HG03108 (cell line): ENCODE data around the gene RPA1.
"Not testable (repeated sequence)": the region's sequence is repeated elsewhere in the genome, so short reads cannot be mapped to it uniquely, and the experiment has no call there.

ENCODE experiments used
- ATAC-seq: cut with Tn5 transposase; IDR thresholded peaks from one replicate; pipeline ENCODE4 v1.9.1; 2021; ENCODE audit warnings: moderate library complexity; ENCODE audit not compliant: unreplicated experiment

Gene RPA1

GRCh38 chr17:1810450-1811103, 19.2 kb upstream of the RPA1 start:
- no peak for ATAC-seq

DNA sequence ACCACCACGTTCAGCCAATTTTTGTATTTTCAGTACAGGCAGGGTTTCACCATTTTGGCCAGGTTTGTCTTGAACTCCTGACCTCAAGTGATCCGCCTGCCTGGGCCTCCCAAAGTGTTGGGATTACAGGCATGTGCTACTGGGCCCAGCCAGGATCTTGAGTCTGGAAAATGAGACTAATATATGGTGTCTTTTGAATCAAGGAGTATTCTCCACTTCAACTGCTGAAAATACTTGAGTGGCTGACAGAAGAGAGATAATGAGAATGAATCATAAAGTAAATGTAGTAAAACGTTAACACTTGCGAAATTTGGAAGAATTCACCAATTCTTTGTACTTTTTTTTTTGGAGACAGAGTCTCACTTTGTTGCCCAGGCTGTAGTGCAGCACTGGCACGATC, 16.7 kb upstream of the RPA1 start:
- ATAC-seq: no peak

- peak; percentile 64 for ATAC-seq
These were observed 9.1 kb upstream of the RPA1 start for GRCh38 chr17:1820528-1821252.

DNA sequence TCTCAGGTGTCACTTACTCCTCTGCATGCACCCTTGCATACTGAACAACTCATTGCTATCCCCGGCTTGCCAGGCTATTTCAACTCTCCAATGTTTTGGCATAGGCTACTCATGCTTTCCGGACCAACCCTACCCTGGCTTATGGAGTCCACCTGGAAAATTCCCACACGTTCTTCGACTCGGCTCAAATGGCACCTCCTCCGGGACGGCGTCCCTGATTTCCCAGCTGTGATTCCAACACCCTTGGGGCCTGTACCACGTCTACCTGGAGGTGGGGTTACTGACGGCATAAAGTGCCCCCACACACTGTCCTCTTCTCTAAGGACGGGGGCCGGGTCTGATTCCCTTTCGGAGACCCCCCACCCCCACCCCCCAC, 601 bp upstream of the RPA1 start:
- no peak for ATAC-seq

DNA sequence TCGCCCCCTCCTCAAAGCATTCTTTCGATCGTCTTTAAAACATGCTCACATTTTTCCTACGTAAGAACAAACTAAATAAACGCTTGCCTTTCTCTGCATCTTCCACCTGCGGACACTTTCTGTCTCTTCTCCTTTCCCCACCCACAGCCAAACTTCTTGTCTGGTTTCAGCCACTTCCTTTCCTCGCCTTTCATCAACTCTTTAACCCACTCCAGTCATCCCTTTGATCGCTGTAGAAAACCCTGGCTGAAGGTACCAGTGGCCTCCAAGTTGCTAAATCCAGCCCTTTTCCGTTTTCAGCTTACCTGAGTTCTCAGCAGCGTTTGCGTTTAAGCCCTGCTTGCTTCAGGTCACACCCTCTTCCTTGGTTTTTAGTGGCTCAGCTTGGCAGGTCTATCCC, 483 bp downstream of the RPA1 start:
- ATAC-seq: no peak

GRCh38 chr17:1834380-1835149, 4.8 kb downstream of the RPA1 start:
- peak; percentile 56 for ATAC-seq

DNA sequence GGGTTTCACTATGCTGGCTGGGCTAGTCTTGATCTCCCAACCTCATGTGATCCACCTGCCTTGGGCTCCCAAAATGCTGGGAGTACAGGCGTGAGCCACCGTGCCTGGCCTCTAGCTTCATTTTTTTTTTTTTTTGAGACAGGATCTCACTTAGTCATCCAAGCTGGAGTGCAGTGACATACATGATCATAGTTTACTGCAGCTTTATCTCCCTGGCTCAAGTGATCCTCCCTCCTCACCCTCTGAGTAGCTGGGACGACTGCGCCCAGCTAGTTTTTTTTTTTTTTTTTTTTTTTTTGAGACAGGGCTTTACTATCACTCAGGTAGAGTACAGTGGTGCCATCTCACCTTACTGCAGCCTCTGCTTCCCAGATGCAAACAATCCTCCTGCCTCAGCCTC, 9.7 kb downstream of the RPA1 start:
- ATAC-seq: no peak

DNA sequence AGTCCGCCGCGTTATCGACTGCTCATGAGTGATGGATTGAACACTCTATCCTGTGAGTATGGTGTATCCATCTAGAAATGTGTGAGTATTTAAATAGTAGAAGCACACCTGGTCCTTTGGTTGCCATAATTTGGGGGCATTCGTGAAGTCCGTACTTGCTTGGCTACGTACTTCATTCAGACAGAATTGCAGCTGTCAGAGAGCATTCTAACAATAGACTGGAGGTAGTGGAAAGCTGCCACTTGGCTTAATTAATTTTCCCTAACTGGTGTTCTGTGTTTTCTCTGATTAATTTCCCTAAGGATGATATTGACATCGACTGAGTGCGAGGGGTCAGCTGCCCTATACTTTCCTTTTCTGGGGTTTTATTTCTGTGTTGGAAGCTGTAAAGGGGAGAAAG, 14.1 kb downstream of the RPA1 start:
- no peak for ATAC-seq

DNA sequence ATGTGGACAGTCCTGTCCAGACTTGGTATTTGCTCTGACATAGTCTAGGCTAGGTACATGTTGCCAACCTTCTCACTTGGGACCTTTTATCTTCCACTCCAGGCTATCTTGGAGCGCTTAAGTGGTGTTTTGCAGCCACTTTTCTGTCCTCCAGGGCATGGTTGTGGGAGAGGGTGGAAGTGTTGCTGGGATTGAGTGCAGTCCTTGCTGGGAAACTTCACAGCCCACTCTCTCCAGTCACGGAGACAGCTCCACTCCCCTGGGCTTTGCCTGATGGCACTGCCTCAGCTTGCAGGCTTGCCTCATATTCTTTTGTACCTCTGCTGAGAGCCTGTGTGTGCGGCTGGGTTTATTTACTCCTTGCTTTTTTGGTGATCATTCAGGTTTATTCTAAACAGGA, 17.4 kb downstream of the RPA1 start:
- no peak for ATAC-seq

DNA sequence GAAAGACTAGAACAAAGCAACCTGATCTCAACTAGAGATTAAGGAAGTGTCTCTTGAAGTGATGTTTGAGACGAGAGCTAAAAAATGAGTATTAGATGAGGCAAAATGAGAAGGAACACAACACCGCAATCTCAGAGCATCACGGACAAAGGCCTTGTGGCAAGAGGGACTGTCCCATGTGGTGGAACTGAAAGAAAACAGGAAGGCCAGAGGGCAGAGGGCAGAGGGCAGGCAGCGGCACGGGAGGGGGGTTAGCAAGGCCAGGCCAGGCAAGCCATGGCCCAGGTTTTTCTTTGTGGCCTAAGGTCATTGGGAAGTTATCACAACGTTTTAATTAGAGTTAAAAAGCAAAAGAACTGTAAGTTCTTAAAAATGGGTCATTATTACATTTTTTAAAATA, 22.5 kb downstream of the RPA1 start:
- no peak for ATAC-seq

DNA sequence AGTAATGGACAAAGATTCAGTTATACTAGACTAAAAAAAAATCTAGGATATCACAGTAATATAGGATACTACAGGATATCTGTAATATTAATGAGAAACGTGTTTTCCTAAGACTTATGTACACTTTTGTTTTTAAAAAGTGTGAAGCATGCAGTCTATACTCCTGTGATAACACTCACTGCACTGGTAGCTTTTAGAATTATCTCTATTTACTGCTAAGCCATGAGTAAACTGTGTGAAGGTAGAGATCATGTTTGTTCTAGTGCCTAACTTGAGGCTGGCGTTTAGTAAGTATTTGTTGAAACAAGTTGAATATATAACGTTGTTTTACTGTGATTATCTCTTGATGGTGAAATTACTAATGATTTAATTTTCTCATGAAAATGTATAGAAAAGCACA, 23.9 kb downstream of the RPA1 start:
- ATAC-seq: no peak

DNA sequence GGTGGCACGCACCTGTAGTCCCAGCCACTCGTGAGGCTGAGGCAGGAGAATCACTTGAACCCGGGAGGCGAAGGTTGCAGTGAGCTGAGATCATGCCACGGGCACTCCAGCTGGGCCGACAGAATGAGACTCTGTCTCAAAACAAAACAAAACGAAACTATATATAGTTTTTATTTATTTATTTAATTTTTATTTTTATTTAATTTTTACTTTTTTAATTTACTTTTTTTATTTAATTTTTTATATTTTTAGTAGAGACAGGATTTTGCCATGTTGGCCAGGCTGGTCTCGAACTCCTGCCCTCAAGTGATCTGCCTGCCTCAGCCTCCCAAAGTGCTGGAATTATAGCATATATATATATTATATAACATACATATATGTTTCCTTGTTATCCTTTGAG, 26.7 kb downstream of the RPA1 start:
- not testable (repeated sequence) for ATAC-seq

GRCh38 chr17:1860978-1861377, 31.2 kb downstream of the RPA1 start:
- no peak for ATAC-seq

DNA sequence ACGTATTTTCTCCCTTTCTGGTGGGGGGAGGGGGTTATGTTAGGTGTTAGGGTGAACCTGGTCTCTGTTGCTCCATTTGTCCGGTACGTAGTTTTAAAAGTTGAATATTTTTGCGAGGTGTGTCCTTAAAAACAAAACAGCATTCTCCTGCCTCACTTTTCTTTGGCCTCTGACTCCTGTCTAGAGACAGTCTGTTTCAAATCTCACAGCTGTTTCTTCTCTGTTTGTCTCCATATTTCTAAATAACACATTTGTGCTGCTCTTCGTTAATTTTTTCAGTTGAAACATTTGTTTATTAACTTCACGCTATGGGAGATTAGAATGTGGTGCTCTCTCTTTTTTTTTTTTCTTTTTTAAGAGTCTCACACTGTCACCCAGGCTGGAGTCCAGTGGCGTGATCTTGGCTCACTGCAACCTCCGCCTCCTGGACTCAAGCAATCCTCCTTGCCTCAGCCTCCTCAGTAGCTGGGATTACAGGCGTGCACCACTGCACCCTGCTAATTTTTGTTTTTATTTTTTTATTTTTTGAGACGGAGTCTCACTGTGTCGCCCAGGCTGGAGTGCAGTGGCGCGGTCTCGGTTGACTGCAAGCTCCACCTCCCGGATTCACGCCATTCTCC, 31.7 kb downstream of the RPA1 start:
- ATAC-seq: no peak

DNA sequence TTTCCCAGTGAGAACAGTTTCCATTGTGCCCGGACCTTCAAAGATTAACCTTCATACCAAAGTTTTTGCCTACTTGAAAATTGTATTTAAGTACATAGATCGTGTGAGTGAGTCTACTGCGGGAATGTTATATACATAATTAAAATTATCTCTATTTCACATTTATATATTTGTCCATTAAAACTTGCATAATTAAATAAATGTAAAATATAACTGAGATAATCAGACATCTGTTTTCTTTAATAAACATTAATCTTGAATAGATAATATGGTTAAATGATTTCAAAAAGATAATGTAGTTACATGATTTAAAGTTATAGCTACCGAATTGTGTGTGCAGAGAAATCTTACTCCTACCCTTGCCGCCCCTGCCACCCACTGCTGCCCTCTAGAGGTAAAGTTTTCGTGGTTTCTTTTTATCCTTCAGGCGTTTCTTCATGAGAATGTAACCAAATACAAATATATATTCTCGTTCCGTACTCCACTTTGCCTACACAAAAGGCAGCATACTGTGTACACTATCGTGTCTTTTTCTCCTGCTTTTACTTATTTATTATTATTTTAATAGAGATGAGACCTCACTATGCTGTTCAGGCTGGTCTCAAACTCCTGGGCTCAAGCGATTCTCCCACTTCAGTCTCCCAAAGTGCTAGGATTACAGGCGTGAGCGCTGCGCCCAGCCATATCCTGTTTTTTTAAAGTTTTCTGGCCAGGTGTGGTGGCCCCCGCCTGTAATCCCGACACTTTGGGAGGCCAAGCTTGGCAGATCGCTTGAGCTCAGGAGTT, 35.6 kb downstream of the RPA1 start:
- no peak for ATAC-seq

- ATAC-seq: no peak
These were observed 37.5 kb downstream of the RPA1 start for GRCh38 chr17:1867307-1867706.

GRCh38 chr17:1868090-1868489, 38.3 kb downstream of the RPA1 start:
- no peak for ATAC-seq

DNA sequence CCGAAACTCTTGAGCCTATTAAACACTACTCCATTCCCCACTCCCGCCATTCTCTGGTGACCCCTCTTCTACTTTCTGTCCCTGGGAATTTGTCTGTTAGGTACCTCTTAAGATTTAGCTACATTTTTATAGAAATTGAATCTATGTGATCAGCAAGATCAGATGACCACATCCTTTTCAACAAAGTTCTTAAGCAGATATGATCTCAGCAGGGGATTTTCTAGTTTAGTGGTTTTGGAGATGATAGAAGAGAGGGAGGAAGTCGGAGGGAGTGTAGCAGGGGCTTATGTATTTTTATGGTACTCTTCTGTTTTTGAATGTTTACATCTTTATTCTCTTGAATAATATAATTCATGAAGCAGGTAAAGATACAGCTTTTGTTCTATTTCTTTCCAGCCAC, 40.8 kb downstream of the RPA1 start:
- no peak for ATAC-seq

DNA sequence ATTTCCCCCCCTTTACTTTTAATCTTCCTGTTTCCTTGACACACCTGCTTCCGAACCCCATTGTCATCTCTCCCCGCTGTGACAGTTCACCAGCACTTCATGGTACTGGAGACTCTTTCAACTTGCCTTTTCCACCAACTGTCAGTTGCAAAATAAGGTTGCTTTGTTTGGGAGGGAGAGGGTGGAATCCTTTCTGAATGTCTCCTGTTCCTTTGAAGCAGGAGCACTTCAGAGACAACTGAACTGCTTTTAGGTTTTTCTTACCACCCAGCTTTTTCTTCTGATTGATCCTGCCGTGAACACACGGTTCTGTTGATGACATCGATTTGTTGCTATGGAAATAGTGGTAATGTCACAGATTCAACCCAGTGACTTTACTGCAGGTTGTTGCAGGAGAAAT, 42.0 kb downstream of the RPA1 start:
- no peak for ATAC-seq

- no peak for ATAC-seq
These were observed 42.4 kb downstream of the RPA1 start for GRCh38 chr17:1872254-1872653.

GRCh38 chr17:1872976-1873375, 43.2 kb downstream of the RPA1 start:
- ATAC-seq: no peak
